Suprapubic skin (tissue), 4 donors: ENCODE results near the gene PDE8A.

Experiments
- EP300 ChIP-seq: sonication (generic); formaldehyde crosslinking; IDR thresholded peaks from one replicate; pipeline ENCODE4 v1.6.1; 2017; ENCODE audit warnings: antibody characterized with exemption
- POLR2A ChIP-seq, 2 donors: fragments of 450-650 bp; IDR thresholded peaks; one replicate each; pipeline ENCODE4 v1.6.1; 2017; ENCODE audit warnings: antibody characterized with exemption in 2 of 2, mild to moderate bottlenecking in 2 of 2, moderate library complexity in 2 of 2
- POLR2AphosphoS5 ChIP-seq, 3 donors: sonication (generic); formaldehyde crosslinking; IDR thresholded peaks; one replicate each; pipeline ENCODE4 v1.6.1; 2017; ENCODE audit warnings: antibody characterized with exemption in 3 of 3
- TF ChIP-seq, protein P1 (sequence below), 2 donors: fragments of 200-600 bp in 1 of 2; fragments of 450-650 bp in 1 of 2; sonication (generic) in 1 of 2; IDR thresholded peaks; one replicate each; pipeline ENCODE4 v1.5.1; 2016 to 2019; ENCODE audit warnings: antibody characterized with exemption in 2 of 2, mild to moderate bottlenecking in 1 of 2, moderate library complexity in 1 of 2

DNA sequence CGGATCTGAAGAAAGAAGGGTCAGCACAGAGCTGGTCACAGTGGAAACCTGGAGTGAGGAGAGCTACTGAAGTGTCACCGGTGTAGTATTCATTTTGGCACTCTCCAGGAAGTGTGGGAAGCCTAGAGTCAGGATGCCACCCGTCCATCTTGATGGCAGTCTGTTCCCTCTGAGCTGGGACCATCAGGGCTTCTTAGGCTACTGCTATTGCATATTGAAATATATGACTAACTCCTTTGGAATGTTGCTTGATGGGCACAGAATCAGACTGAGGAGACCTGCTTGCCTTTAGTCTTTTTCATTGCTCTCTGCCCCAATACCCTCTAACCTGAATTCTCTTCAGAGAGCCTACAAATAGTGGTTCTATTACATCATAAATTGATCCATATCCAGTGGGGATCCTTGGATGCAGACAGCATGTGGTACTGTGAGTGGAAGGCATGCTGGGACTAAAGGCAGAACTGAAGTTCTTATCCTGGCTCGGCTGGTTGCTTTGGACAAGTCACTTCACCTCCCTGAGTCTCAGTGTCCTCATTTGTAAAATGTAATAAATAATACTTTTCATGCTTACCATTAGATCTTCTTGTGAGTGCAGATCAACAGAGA, 143.5 kb downstream of the PDE8A start:
- TF ChIP-seq, protein P1, sequence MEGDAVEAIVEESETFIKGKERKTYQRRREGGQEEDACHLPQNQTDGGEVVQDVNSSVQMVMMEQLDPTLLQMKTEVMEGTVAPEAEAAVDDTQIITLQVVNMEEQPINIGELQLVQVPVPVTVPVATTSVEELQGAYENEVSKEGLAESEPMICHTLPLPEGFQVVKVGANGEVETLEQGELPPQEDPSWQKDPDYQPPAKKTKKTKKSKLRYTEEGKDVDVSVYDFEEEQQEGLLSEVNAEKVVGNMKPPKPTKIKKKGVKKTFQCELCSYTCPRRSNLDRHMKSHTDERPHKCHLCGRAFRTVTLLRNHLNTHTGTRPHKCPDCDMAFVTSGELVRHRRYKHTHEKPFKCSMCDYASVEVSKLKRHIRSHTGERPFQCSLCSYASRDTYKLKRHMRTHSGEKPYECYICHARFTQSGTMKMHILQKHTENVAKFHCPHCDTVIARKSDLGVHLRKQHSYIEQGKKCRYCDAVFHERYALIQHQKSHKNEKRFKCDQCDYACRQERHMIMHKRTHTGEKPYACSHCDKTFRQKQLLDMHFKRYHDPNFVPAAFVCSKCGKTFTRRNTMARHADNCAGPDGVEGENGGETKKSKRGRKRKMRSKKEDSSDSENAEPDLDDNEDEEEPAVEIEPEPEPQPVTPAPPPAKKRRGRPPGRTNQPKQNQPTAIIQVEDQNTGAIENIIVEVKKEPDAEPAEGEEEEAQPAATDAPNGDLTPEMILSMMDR (IDR thresholded peaks at IDR 0.05): no peak
- TF ChIP-seq POLR2A (IDR thresholded peaks at IDR 0.05) (no peak), POLR2AphosphoS5 (IDR thresholded peaks at IDR 0.05) (no peak), EP300 (no peak)
